Heart left ventricle (tissue), 16 donors: ENCODE measurements around the gene SCAANT1. TPM values are rescaled to one million over a fixed set of nuclear protein-coding genes. Genes with fewer than 3 reads are reported as not detected.

Experiments
- ATAC-seq, 4 donors: fragments of 200-7000 bp; cut with Tn5 transposase; one replicate each; pipeline ENCODE4 v1.9.1; 2020 to 2022; ENCODE audit warnings: moderate library complexity in 4 of 4, mild to moderate bottlenecking in 3 of 4, moderate number of reproducible peaks in 1 of 4
- DNase-seq, 5 donors: peaks; one replicate each; pipeline ENCODE4 v3.0.0-alpha.2; 2020
- H3K27ac ChIP-seq, 12 donors: fragments of 200-600 bp; sonication (generic) in 4 of 12; one replicate each; pipeline versions ENCODE4 v1.5.0 to v1.8.0; 2016 to 2022; ENCODE audit warnings: mild to moderate bottlenecking in 2 of 12
- H3K27me3 ChIP-seq, 9 donors: fragments of 200-600 bp; sonication (generic) in 2 of 9; one replicate each; pipeline versions ENCODE4 v1.5.1 to v1.8.0; 2016 to 2022; ENCODE audit warnings: mild to moderate bottlenecking in 3 of 9
- H3K36me3 ChIP-seq, 9 donors: fragments of 200-600 bp; sonication (generic) in 2 of 9; one replicate each; pipeline versions ENCODE4 v1.5.0 to v1.8.0; 2018 to 2022; ENCODE audit warnings: mild to moderate bottlenecking in 2 of 9
- H3K4me1 ChIP-seq, 12 donors: fragments of 200-600 bp; sonication (generic) in 4 of 12; one replicate each; pipeline versions ENCODE4 v1.5.0 to v1.8.0; 2016 to 2022; ENCODE audit warnings: mild to moderate bottlenecking in 3 of 12
- H3K4me3 ChIP-seq, 12 donors: fragments of 200-600 bp; sonication (generic) in 4 of 12; one replicate each; pipeline versions ENCODE4 v1.5.0 to v1.8.0; 2017 to 2022; ENCODE audit warnings: mild to moderate bottlenecking in 9 of 12, moderate library complexity in 4 of 12
- H3K9me3 ChIP-seq, 12 donors: fragments of 200-600 bp; sonication (generic) in 4 of 12; one replicate each; pipeline versions ENCODE4 v1.5.0 to v1.8.0; 2016 to 2022; ENCODE audit warnings: mild to moderate bottlenecking in 1 of 12
- POLR2A ChIP-seq, 2 donors: fragments of 450-650 bp; IDR thresholded peaks; one replicate each; pipeline ENCODE4 v1.6.1; 2017; ENCODE audit warnings: antibody characterized with exemption in 2 of 2, mild to moderate bottlenecking in 2 of 2, moderate library complexity in 2 of 2
- WGBS, 4 donors: extraction: QIAGEN DNeasy Blood & Tissue Kit in 2 of 4; methylation state at CpG; one replicate each; pipeline versions ENCODE4 v1.1.5 to v1.1.7; 2013 to 2018; 5-methylcytosine and 5-hydroxymethylcytosine counted together
- intact Hi-C, 10 donors: fragments of 100-400 bp; cut with DNase I; formaldehyde crosslinking; loops; one replicate each; pipeline versions ENCODE4 v1.11.1 to v1.14.2; 2022
- polyA plus RNA-seq, 2 donors: library from polyadenylated mRNA; stranded (reverse); fragments of 200-250 nt; gene quantifications; one replicate each; pipeline ENCODE4 v1.2.3, GENCODE V29; 2013
- total RNA-seq, 9 donors: library from RNA; depleted of rRNA in 2 of 9; stranded (reverse); fragments of >200 nt in 2 of 9; fragmentation: NEBNext Ultra II Directional in 3 of 9; extraction: Animal tissue kit (Norgen Biotek cat#: 25700) in 3 of 9; gene quantifications; one replicate each; pipeline versions ENCODE4 v1.1.0 to v1.2.4, GENCODE V29; 2016 to 2023
- TF ChIP-seq, protein P1 (sequence below), 12 donors: fragments of 200-600 bp; sonication (generic) in 4 of 12; IDR thresholded peaks; one replicate each; pipeline versions ENCODE4 v1.5.0 to v1.8.0; 2018 to 2022; ENCODE audit warnings: antibody characterized with exemption in 12 of 12, mild to moderate bottlenecking in 5 of 12
- donor health status: ischemic (EF 13 %, LVEDD 7.1; RV severe dilation, severe dysfunction).
- donor health status: healthy with polysubstance abuse.
- donor health status: DM: no; HTN: yes; CAD: no.
- donor health status: DM: no; HTN: no; CAD: no.
- donor health status: ischemic (EF 25% LVEDD 6.9; RV normal size, moderate dysfunction).
- donor health status: ischemic (EF 25% LVEDD 5.7; RV mildly dilated, moderate dysfunction).
- donor health status: healthy.
- donor health status: DM: yes; HTN: yes; CAD: no.
- donor health status: ischemic (EF 35%, LVEDD 5.7; RV mildly dilated, moderate dysfunction).
- donor health status: nonischemic (EF 11% LVEDD 7.7; RV severe dilation, severe dysfunction).
- donor health status: DM: yes; HTN: yes; CAD: no.
- donor health status: PGD.
- donor health status: ischemic (EF 29% LVEDD 5.4; RV normal size, mild dysfunction).
- donor health status: nonischemic (EF 23%, LVEDD 6.1; RV moderate dilation, normal function).

The SCAANT1 gene
- total and polyA plus RNA-seq, 11 donors, result not detected

DNA sequence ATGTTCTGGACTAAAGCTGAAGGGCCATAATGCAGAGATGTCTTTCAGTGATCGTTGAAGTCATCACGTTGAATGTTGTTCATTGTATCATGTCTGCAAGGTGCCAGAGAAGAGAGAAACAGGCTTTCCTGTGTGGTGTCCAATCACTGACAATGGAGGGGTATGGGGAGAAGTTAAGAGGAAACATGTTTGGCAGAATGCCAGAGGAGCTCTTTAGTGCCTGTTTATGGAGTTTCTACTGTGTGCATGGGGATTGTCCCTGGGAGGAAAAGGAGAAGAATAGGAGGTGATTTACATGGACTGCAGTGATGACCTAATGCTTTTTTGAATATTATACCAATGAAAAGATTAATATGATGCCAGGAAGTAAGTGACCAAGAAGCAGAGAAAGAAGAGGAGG, 11.7 kb downstream of the SCAANT1 start:
- Histone ChIP-seq H3K4me3 (no peak overlapping the region), H3K27me3 (no peaks in the 10 kb centered on the region), H3K36me3 (peaks cover 0 to 49% (median 18%) of the 10 kb centered on the region in 9 donors), H3K27ac (no peak overlapping the region), H3K9me3 (no peaks in the 10 kb centered on the region), H3K4me1 (peaks cover 0 to 27% (median 16%) of the 10 kb centered on the region in 12 donors)
- DNase-seq (peak in 1 of 5 donors; percentile 18), ATAC-seq (peak in 2 of 4 donors; percentile 29 to 79)
- 27 to 36% (median 30%) methylated on average over 2 of the region's 2 CpGs for WGBS, 4 donors
- no peak for TF ChIP-seq POLR2A (IDR thresholded peaks at IDR 0.05)
- TF ChIP-seq, protein P1, sequence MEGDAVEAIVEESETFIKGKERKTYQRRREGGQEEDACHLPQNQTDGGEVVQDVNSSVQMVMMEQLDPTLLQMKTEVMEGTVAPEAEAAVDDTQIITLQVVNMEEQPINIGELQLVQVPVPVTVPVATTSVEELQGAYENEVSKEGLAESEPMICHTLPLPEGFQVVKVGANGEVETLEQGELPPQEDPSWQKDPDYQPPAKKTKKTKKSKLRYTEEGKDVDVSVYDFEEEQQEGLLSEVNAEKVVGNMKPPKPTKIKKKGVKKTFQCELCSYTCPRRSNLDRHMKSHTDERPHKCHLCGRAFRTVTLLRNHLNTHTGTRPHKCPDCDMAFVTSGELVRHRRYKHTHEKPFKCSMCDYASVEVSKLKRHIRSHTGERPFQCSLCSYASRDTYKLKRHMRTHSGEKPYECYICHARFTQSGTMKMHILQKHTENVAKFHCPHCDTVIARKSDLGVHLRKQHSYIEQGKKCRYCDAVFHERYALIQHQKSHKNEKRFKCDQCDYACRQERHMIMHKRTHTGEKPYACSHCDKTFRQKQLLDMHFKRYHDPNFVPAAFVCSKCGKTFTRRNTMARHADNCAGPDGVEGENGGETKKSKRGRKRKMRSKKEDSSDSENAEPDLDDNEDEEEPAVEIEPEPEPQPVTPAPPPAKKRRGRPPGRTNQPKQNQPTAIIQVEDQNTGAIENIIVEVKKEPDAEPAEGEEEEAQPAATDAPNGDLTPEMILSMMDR (IDR thresholded peaks at IDR 0.05), result no peak
- intact Hi-C loops, result loop anchor here in 1 of 10 donors (5.0 kb wide), 1 partner anchor 33 kb away; no protein-coding TSS in a partner anchor

DNA sequence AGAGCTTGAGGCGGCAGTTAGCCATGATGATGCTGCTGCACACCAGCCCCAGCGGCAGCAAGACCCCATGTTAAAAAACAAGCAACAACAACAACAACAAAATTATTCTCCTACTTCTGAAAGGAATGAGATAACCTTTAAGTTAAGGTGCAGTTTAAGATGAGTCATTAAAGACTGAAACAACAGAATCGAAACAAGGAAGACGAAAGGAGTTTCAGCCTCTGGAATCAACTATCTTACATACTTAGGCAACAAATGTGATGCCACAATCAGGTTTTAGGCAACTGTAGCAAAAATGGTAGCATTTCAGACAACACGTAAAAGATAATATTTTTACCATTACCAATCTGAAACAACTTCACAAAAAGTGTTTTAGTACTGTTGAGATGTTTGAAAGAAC, 12.2 kb downstream of the SCAANT1 start:
- intact Hi-C loops, result loop anchor here in 1 of 10 donors (5.0 kb wide), 1 partner anchor 33 kb away; no protein-coding TSS in a partner anchor
- 94 to 95% (median 95%) methylated on average over 5 of the region's 5 CpGs for WGBS, 4 donors
- TF ChIP-seq, protein P1 (IDR thresholded peaks at IDR 0.05), result no peak
- TF ChIP-seq POLR2A (IDR thresholded peaks at IDR 0.05), result no peak
- DNase-seq, result no peak
- no peak for ATAC-seq
- Histone ChIP-seq H3K27ac (no peak overlapping the region), H3K27me3 (no peaks in the 10 kb centered on the region), H3K9me3 (no peaks in the 10 kb centered on the region), H3K36me3 (peaks cover 0 to 45% (median 18%) of the 10 kb centered on the region in 9 donors), H3K4me3 (no peak overlapping the region), H3K4me1 (peaks cover 0 to 32% (median 19%) of the 10 kb centered on the region in 12 donors)

DNA sequence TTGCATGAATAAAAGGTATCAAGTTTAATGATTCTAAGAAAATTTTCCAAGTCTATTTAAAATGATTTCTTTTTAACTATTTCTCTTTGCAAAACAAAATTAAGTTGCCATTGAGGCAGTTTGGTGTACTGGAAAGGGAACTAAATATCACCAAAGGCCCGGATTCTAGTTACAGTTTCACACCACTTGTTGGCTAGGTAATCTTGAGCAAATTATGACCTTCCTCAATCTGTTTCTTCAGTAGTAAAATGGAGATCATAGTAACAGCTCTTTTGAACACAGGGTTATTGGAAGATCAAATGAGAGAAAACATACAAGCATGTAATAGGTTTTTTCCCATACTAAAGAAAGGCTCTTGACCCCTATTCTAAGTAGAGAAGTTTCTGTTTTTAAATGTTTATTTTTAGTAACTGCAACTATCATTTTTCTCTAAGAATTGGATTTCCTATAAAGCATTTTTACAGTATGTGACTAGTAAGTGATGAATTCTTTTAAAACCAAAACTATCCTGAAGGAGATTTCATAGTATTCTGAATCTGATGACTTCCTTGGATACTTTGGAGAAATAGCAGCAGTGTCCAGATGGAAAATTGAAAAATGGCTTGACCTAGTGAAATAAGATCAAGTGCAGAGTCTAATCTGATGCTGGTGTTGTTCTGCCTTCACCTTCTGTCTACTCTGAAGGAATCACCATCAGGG, 15.7 kb downstream of the SCAANT1 start:
- TF ChIP-seq, protein P1 (IDR thresholded peaks at IDR 0.05), result no peak
- TF ChIP-seq POLR2A (IDR thresholded peaks at IDR 0.05), result no peak
- Histone ChIP-seq H3K4me3 (no peak overlapping the region), H3K9me3 (no peaks in the 10 kb centered on the region), H3K27me3 (no peaks in the 10 kb centered on the region), H3K27ac (peak overlapping the region in 2 of 12 donors; percentile 5 to 15), H3K4me1 (peaks cover 0 to 38% (median 20%) of the 10 kb centered on the region in 12 donors), H3K36me3 (peaks cover 0 to 30% (median 18%) of the 10 kb centered on the region in 9 donors)
- no peak for DNase-seq
- no peak for ATAC-seq
- WGBS, 4 donors, result 79 to 88% (median 80%) methylated on average over 1 of the region's 1 CpG
- intact Hi-C loops, result no loop called here

DNA sequence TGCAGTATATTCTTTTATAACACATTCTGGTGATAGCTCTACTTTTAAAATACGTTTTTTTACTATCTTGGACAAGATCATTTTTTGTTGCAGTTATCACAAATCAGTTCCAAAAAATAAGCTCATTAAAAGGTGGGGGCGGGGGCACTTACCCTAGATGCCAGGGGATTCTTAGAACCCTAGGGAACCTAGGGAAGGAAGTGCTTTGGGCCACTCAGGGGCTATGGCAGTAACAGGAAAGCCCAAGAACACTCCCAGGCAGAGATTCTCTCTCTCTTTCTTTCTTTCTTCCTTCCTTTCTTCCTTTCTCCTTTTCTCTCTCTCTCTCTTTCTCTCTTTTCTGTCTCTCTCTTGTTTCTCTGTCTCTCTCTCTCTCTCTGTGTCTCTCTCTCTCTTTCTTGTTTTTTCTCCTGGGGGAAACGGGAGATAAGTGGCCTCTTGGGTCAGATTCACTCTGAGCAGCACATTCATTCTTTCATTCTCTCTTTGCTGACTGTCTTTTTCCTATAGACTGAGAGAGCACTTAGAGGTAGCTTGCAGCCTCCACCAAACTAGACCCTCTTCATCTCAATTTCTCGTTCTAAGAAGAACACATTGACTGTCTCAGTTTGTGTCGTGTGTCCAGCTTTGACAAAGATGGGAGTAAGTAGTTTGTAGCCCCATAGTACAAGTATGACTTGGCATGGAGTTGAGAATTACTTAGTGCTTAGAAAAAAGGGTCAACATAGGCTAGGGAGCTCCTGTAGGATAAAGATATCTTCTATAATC, 16.6 kb downstream of the SCAANT1 start:
- no peak overlapping the region for H3K27ac ChIP-seq
- H3K4me3 ChIP-seq, result no peak overlapping the region
- peaks cover 0 to 33% (median 21%) of the 10 kb centered on the region in 9 donors for H3K36me3 ChIP-seq
- no peaks in the 10 kb centered on the region for H3K27me3 ChIP-seq
- peaks cover 0 to 35% (median 20%) of the 10 kb centered on the region in 12 donors for H3K4me1 ChIP-seq
- 60 to 72% (median 63%) methylated on average over 5 of the region's 5 CpGs for WGBS, 4 donors
- DNase-seq (no peak), ATAC-seq (peak in 1 of 4 donors; percentile 18)
- intact Hi-C loops, result no loop called here
- H3K9me3 ChIP-seq, result no peaks in the 10 kb centered on the region
- TF ChIP-seq POLR2A (IDR thresholded peaks at IDR 0.05), result no peak
- TF ChIP-seq, protein P1 (IDR thresholded peaks at IDR 0.05), result no peak
